LNCaP clone FGC (cell line): ENCODE results near the gene ABCB1.

Experiments
- DNase-seq: peaks from one replicate; pipeline ENCODE4 v3.0.0-alpha.2; 2011; ENCODE audit warnings: low read depth
- H3K4me3 ChIP-seq: 2 replicates; pipeline ENCODE4 v1.5.1; 2011; ENCODE audit warnings: mild to moderate bottlenecking, low read depth, low read length, control low read depth
- CTCF ChIP-seq: IDR thresholded peaks from 2 replicates; pipeline ENCODE4 v1.5.1; 2012; ENCODE audit warnings: mild to moderate bottlenecking; ENCODE audit not compliant: control insufficient read depth, insufficient read depth; ENCODE audit errors: extremely low read depth

The ABCB1 gene

GRCh38 chr7:87625101-87625500, 24.4 kb upstream of the ABCB1 start:
- no peak overlapping the region for H3K4me3 ChIP-seq
- no peak for DNase-seq
- no peak for TF ChIP-seq CTCF

- peak; percentile 29; the same call in 1 of the 2 replicates for TF ChIP-seq CTCF
- no peak overlapping the region for H3K4me3 ChIP-seq
- DNase-seq, result no peak
These were observed 23.9 kb upstream of the ABCB1 start for GRCh38 chr7:87624628-87625027.

GRCh38 chr7:87615197-87615596, 14.5 kb upstream of the ABCB1 start:
- no peak for TF ChIP-seq CTCF
- no peak overlapping the region for H3K4me3 ChIP-seq
- DNase-seq, result no peak

DNA sequence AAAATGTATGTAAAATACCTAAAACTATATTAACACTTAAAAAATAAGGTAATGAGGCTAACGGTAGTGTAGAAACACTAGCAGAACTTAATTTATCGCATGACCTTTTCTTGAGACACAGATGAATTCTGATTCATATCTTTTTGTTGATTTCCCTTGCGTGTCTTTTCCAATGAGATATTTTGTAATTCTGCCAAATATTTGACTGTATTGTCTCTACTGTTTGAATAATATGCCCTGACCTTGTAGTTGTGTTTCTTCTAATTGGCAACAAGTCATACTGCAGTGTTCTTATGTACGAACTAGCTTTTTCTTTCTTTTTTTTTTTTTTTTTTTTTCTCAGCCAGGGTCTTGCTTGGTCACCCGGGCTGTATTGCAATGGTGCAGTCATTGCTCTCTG, 9.2 kb upstream of the ABCB1 start:
- no peak for TF ChIP-seq CTCF
- no peak overlapping the region for H3K4me3 ChIP-seq
- no peak for DNase-seq

DNA sequence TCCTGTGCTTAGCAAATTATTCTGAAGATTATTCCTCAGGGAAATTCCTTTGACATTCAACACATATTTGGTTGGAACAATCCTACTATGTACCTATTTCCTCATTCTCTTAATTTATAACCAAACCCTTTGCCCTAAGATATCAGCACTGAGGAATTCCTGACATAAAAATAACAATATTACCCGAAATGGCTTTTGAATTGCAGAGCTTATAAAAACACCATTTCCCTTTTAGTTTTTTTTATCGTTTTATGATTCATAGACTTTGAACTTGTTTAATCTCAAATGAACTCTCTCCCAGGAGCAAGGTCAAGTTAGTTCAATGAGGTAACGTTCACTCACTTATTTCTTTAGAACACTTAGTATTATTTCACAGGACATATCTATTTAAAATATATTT, 7.7 kb upstream of the ABCB1 start:
- DNase-seq, result no peak
- TF ChIP-seq CTCF, result no peak

DNA sequence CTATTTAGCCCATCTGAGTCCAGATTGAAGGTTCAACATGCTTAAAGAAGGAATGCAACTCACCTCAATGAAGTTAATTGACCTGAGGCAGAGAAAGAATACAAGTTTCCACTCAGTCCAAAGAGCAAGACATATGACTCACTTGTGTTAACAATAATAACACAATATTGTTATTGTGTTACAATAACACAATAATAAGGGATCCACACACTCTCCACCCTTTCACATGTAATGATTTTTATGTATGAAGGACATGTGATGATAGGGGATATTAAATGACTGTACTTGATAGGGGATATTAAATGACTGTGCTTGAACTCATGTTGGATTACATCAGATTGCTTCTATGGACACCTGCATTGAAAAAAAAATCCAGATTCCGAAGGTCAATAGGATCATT, 3.6 kb upstream of the ABCB1 start:
- no peak for DNase-seq
- no peak overlapping the region for H3K4me3 ChIP-seq
- TF ChIP-seq CTCF, result no peak

More for the DNA sequence above, 7.7 kb upstream of the ABCB1 start:
- H3K4me3 ChIP-seq, result no peak overlapping the region

DNA sequence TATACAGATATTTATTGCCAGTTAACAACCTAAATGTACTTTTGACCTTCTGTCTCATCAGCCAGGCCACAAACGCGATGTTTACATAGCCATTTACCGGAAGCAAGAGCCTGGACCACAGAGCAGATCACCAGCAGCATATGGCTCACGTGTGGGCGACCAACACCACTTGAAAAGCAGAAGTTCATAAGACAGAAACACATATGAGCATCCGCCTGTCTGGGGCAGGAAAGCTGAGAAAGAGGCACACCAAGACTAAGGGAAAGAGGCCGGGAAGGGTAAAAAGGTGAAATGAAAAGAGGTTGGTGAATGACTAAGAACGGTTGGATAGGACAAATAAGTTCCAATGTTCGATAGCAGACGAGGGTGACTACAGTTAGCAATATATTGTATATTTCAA, 1.3 kb downstream of the ABCB1 start:
- DNase-seq, result no peak
- no peak for TF ChIP-seq CTCF

More for the DNA sequence above, 1.3 kb downstream of the ABCB1 start:
- H3K4me3 ChIP-seq, result no peak overlapping the region
